Activated T-helper 1 cell treated with anti-CD3 and anti-CD28 coated beads, Interleukin-12 subunit alpha, Interleukin-12 subunit beta, Interleukin-2, Interleukin-4 antibody, amounts not matched to agents 30 ng/mL and 10 ng/mL and 1 ng/mL, durations not matched to agents 14 hours and 24 hours and 36 hours (primary cell): Measurements from ENCODE around the gene CAGE1. TPM values are rescaled to one million over a fixed set of nuclear protein-coding genes. Genes with fewer than 3 reads are reported as not detected.

Experiments used
- DNase-seq: peaks from one replicate; pipeline ENCODE4 v3.0.0; 2021; ENCODE audit warnings: low spot score
- H3K27ac Mint-ChIP-seq: one replicate; pipeline ENCODE4 v1.8.0; 2021; ENCODE audit warnings: mild to moderate bottlenecking, mixed read lengths
- H3K27me3 Mint-ChIP-seq: one replicate; pipeline ENCODE4 v1.8.0; 2022; ENCODE audit warnings: mild to moderate bottlenecking, moderate library complexity, mixed read lengths; ENCODE audit not compliant: insufficient read depth
- H3K36me3 Mint-ChIP-seq: one replicate; pipeline ENCODE4 v1.8.0; 2021; ENCODE audit warnings: low read depth, mixed read lengths
- H3K4me1 Mint-ChIP-seq: one replicate; pipeline ENCODE4 v1.8.0; 2021; ENCODE audit warnings: low read depth, mixed read lengths
- H3K4me3 Mint-ChIP-seq: one replicate; pipeline ENCODE4 v1.8.0; 2021; ENCODE audit warnings: mild to moderate bottlenecking, moderate library complexity, mixed read lengths
- H3K9me3 Mint-ChIP-seq: one replicate; pipeline ENCODE4 v1.8.0; 2021; ENCODE audit warnings: mixed read lengths
- intact Hi-C: fragments of 100-400 bp; cut with micrococcal nuclease; formaldehyde crosslinking; loops from one replicate; pipeline ENCODE4 v1.15.1; 2024
- total RNA-seq: library from RNA; stranded (reverse); gene quantifications from 2 replicates; pipeline ENCODE4 v1.2.3, GENCODE V29; 2022

The CAGE1 gene
- total RNA-seq, 1 donor from 2014 or later = 0.13 TPM

GRCh38 chr6:7424058-7424457 lies 34.5 kb upstream of the CAGE1 start:
- no peak for DNase-seq
- Mint-ChIP-seq H3K27me3 (no peaks in the 10 kb centered on the region), H3K4me1 (no peaks in the 10 kb centered on the region), H3K27ac (no peak overlapping the region), H3K9me3 (no peaks in the 10 kb centered on the region), H3K4me3 (no peak overlapping the region), H3K36me3 (peaks cover 1% of the 10 kb centered on the region)
- intact Hi-C loops = no loop called here

- no peak overlapping the region for H3K4me3 Mint-ChIP-seq
These were observed 31.5 kb upstream of the CAGE1 start for GRCh38 chr6:7421066-7421465.

GRCh38 chr6:7419065-7419464 lies 29.5 kb upstream of the CAGE1 start:
- peaks cover 30% of the 10 kb centered on the region for H3K36me3 Mint-ChIP-seq
- no peak for DNase-seq
- H3K9me3 Mint-ChIP-seq = no peaks in the 10 kb centered on the region
- no peak overlapping the region for H3K4me3 Mint-ChIP-seq
- H3K4me1 Mint-ChIP-seq = no peaks in the 10 kb centered on the region
- intact Hi-C loops = no loop called here
- no peak overlapping the region for H3K27ac Mint-ChIP-seq
- no peaks in the 10 kb centered on the region for H3K27me3 Mint-ChIP-seq

More at GRCh38 chr6:7421066-7421465, 31.5 kb upstream of the CAGE1 start:
- Mint-ChIP-seq H3K4me1 (no peaks in the 10 kb centered on the region), H3K27ac (no peak overlapping the region), H3K36me3 (peaks cover 17% of the 10 kb centered on the region), H3K27me3 (no peaks in the 10 kb centered on the region), H3K9me3 (no peaks in the 10 kb centered on the region)
- intact Hi-C loops = no loop called here
- no peak for DNase-seq

GRCh38 chr6:7418238-7418905 lies 28.8 kb upstream of the CAGE1 start:
- H3K36me3 Mint-ChIP-seq = peaks cover 34% of the 10 kb centered on the region
- DNase-seq = no peak
- intact Hi-C loops = no loop called here
- H3K9me3 Mint-ChIP-seq = no peaks in the 10 kb centered on the region
- no peak overlapping the region for H3K27ac Mint-ChIP-seq
- H3K27me3 Mint-ChIP-seq = no peaks in the 10 kb centered on the region
- no peak overlapping the region for H3K4me3 Mint-ChIP-seq
- H3K4me1 Mint-ChIP-seq = no peaks in the 10 kb centered on the region

- peaks cover 34% of the 10 kb centered on the region for H3K36me3 Mint-ChIP-seq
- H3K27me3 Mint-ChIP-seq = no peaks in the 10 kb centered on the region
- intact Hi-C loops = no loop called here
- H3K9me3 Mint-ChIP-seq = no peaks in the 10 kb centered on the region
- no peaks in the 10 kb centered on the region for H3K4me1 Mint-ChIP-seq
- no peak for DNase-seq
- H3K27ac Mint-ChIP-seq = no peak overlapping the region
- H3K4me3 Mint-ChIP-seq = no peak overlapping the region
These were observed 28.1 kb upstream of the CAGE1 start for GRCh38 chr6:7417684-7418083.

- H3K27ac Mint-ChIP-seq = no peak overlapping the region
- H3K4me3 Mint-ChIP-seq = no peak overlapping the region
- no peak for DNase-seq
- peaks cover 50% of the 10 kb centered on the region for H3K36me3 Mint-ChIP-seq
- H3K4me1 Mint-ChIP-seq = no peaks in the 10 kb centered on the region
- intact Hi-C loops = no loop called here
- H3K9me3 Mint-ChIP-seq = no peaks in the 10 kb centered on the region
- no peaks in the 10 kb centered on the region for H3K27me3 Mint-ChIP-seq
These were observed 25.3 kb upstream of the CAGE1 start for GRCh38 chr6:7414811-7415210.

GRCh38 chr6:7413151-7413823 lies 23.7 kb upstream of the CAGE1 start:
- H3K4me1 Mint-ChIP-seq = no peaks in the 10 kb centered on the region
- H3K27me3 Mint-ChIP-seq = no peaks in the 10 kb centered on the region
- H3K4me3 Mint-ChIP-seq = no peak overlapping the region
- H3K27ac Mint-ChIP-seq = no peak overlapping the region
- peaks cover 47% of the 10 kb centered on the region for H3K36me3 Mint-ChIP-seq
- DNase-seq = no peak
- intact Hi-C loops = no loop called here
- no peaks in the 10 kb centered on the region for H3K9me3 Mint-ChIP-seq

GRCh38 chr6:7411328-7411727 lies 21.8 kb upstream of the CAGE1 start:
- Mint-ChIP-seq H3K27ac (no peak overlapping the region), H3K9me3 (no peaks in the 10 kb centered on the region), H3K4me1 (no peaks in the 10 kb centered on the region), H3K27me3 (no peaks in the 10 kb centered on the region), H3K4me3 (no peak overlapping the region), H3K36me3 (peaks cover 48% of the 10 kb centered on the region)
- DNase-seq = no peak
- intact Hi-C loops = no loop called here

GRCh38 chr6:7410851-7411250 lies 21.3 kb upstream of the CAGE1 start:
- no peaks in the 10 kb centered on the region for H3K4me1 Mint-ChIP-seq
- no peaks in the 10 kb centered on the region for H3K9me3 Mint-ChIP-seq
- H3K36me3 Mint-ChIP-seq = peaks cover 49% of the 10 kb centered on the region
- intact Hi-C loops = no loop called here
- DNase-seq = no peak
- H3K27me3 Mint-ChIP-seq = no peaks in the 10 kb centered on the region
- H3K4me3 Mint-ChIP-seq = no peak overlapping the region
- H3K27ac Mint-ChIP-seq = no peak overlapping the region

GRCh38 chr6:7409740-7410139 lies 20.2 kb upstream of the CAGE1 start:
- Mint-ChIP-seq H3K4me3 (no peak overlapping the region), H3K4me1 (no peaks in the 10 kb centered on the region), H3K27ac (no peak overlapping the region), H3K27me3 (no peaks in the 10 kb centered on the region), H3K36me3 (peaks cover 50% of the 10 kb centered on the region), H3K9me3 (no peaks in the 10 kb centered on the region)
- DNase-seq = no peak
- intact Hi-C loops = no loop called here

- Mint-ChIP-seq H3K4me3 (no peak overlapping the region), H3K27me3 (no peaks in the 10 kb centered on the region), H3K36me3 (peaks cover 55% of the 10 kb centered on the region), H3K9me3 (no peaks in the 10 kb centered on the region), H3K4me1 (no peaks in the 10 kb centered on the region), H3K27ac (no peak overlapping the region)
- DNase-seq = no peak
- intact Hi-C loops = no loop called here
These were observed 17.2 kb upstream of the CAGE1 start for GRCh38 chr6:7406743-7407142.

GRCh38 chr6:7404546-7404945 lies 15.0 kb upstream of the CAGE1 start:
- no peaks in the 10 kb centered on the region for H3K9me3 Mint-ChIP-seq
- H3K4me1 Mint-ChIP-seq = no peaks in the 10 kb centered on the region
- peaks cover 50% of the 10 kb centered on the region for H3K36me3 Mint-ChIP-seq
- H3K4me3 Mint-ChIP-seq = no peak overlapping the region
- DNase-seq = no peak
- no peak overlapping the region for H3K27ac Mint-ChIP-seq
- intact Hi-C loops = no loop called here
- H3K27me3 Mint-ChIP-seq = no peaks in the 10 kb centered on the region

GRCh38 chr6:7402716-7403115 lies 13.2 kb upstream of the CAGE1 start:
- Mint-ChIP-seq H3K9me3 (no peaks in the 10 kb centered on the region), H3K4me1 (no peaks in the 10 kb centered on the region), H3K27me3 (no peaks in the 10 kb centered on the region), H3K36me3 (peaks cover 51% of the 10 kb centered on the region), H3K4me3 (no peak overlapping the region), H3K27ac (no peak overlapping the region)
- no peak for DNase-seq
- intact Hi-C loops = no loop called here
